PC-9 (cell line): ENCODE results near the gene HRNR. TPM values are rescaled to one million over a fixed set of nuclear protein-coding genes. Genes with fewer than 3 reads are reported as not detected.

ENCODE experiments used
- BruUV-seq: library from RNA; stranded (reverse); fragments of 400-500 nt; replicated peaks from 2 replicates; lab custom pipeline; 2021; lab: Mats Ljungman, UMichigan
- CTCF ChIA-PET: fragments of 300-600 bp; sonication (Branson Sonifier 250); formaldehyde crosslinking; loops from one replicate; lab custom pipeline; 2022; ENCODE audit warnings: antibody characterized with exemption; lab: Charles Lee
- POLR2A ChIA-PET: fragments of 300-600 bp; sonication (Branson Sonifier 250); formaldehyde crosslinking; loops from one replicate; lab custom pipeline; 2022; ENCODE audit warnings: antibody characterized with exemption; ENCODE audit not compliant: unreplicated experiment; lab: Charles Lee
- DNase-seq, 2 experiments: peaks; one replicate each; pipeline versions ENCODE4 v3.0.0 to v3.0.0-alpha.2; 2015 to 2022; ENCODE audit warnings: mixed read lengths in 1 of 2
- H2AFZ ChIP-seq: fragments of 200-600 bp; sonication (generic); 2 replicates; pipeline ENCODE4 v1.8.1; 2017; ENCODE audit warnings: antibody characterized with exemption
- H3F3A ChIP-seq: fragments of 200-600 bp; sonication (generic); 2 replicates; pipeline ENCODE4 v1.8.1; 2017; ENCODE audit warnings: antibody characterized with exemption, mild to moderate bottlenecking, low read depth; ENCODE audit not compliant: insufficient read depth
- H3K27ac ChIP-seq: fragments of 200-600 bp; sonication (generic); 2 replicates; pipeline ENCODE4 v1.6.1; 2016; ENCODE audit warnings: mixed run types
- H3K27me3 ChIP-seq: fragments of 200-600 bp; sonication (generic); 2 replicates; pipeline ENCODE4 v1.6.1; 2016; ENCODE audit warnings: low read depth, mixed run types; ENCODE audit not compliant: insufficient read depth
- H3K36me3 ChIP-seq: fragments of 200-600 bp; sonication (generic); 2 replicates; pipeline ENCODE4 v1.6.1; 2016; ENCODE audit warnings: low read depth, mixed run types
- H3K4me1 ChIP-seq: fragments of 200-600 bp; sonication (generic); replicated peaks from 2 replicates; pipeline ENCODE4 v1.6.1; 2016; ENCODE audit warnings: mixed run types; ENCODE audit not compliant: insufficient read depth
- H3K4me2 ChIP-seq: fragments of 200-600 bp; sonication (generic); 2 replicates; pipeline ENCODE4 v1.6.1; 2017; ENCODE audit warnings: mixed run types
- H3K4me3 ChIP-seq: fragments of 200-600 bp; sonication (generic); 2 replicates; pipeline ENCODE4 v1.6.1; 2016; ENCODE audit warnings: mixed run types
- H3K79me2 ChIP-seq: fragments of 200-600 bp; sonication (generic); 2 replicates; pipeline ENCODE4 v1.6.1; 2017; ENCODE audit warnings: low read depth, mixed run types
- H3K9me2 ChIP-seq: fragments of 200-600 bp; sonication (generic); 2 replicates; pipeline ENCODE4 v1.8.1; 2017; ENCODE audit warnings: mild to moderate bottlenecking; ENCODE audit not compliant: insufficient read depth
- H3K9me3 ChIP-seq: fragments of 200-600 bp; sonication (generic); 2 replicates; pipeline ENCODE4 v1.8.1; 2016; ENCODE audit warnings: low read depth; ENCODE audit not compliant: insufficient read depth
- H4K20me1 ChIP-seq: fragments of 200-600 bp; sonication (generic); 2 replicates; pipeline ENCODE4 v1.8.1; 2017; ENCODE audit not compliant: insufficient read depth
- EZH2 ChIP-seq: fragments of 200-600 bp; sonication (generic); IDR thresholded peaks from 2 replicates; pipeline ENCODE4 v1.8.0; 2017; ENCODE audit warnings: antibody characterized with exemption, low read depth
- intact Hi-C: fragments of 100-400 bp; cut with micrococcal nuclease; formaldehyde crosslinking; loops from one replicate; pipeline ENCODE4 v1.10.0; 2022; ENCODE audit not compliant: unreplicated experiment
- total RNA-seq: library from RNA; stranded (reverse); gene quantifications from 2 replicates; pipeline ENCODE4 v1.2.3, GENCODE V29; 2021
- TF ChIP-seq, protein P1 (sequence below): fragments of 200-600 bp; sonication (generic); conservative IDR thresholded peaks from 2 replicates; pipeline ENCODE4 v1.6.1; 2017; ENCODE audit warnings: mixed run types, antibody characterized with exemption, mild to moderate bottlenecking, moderate library complexity

Gene HRNR
- total RNA-seq, 1 experiment from 2014 or later: not detected

DNA sequence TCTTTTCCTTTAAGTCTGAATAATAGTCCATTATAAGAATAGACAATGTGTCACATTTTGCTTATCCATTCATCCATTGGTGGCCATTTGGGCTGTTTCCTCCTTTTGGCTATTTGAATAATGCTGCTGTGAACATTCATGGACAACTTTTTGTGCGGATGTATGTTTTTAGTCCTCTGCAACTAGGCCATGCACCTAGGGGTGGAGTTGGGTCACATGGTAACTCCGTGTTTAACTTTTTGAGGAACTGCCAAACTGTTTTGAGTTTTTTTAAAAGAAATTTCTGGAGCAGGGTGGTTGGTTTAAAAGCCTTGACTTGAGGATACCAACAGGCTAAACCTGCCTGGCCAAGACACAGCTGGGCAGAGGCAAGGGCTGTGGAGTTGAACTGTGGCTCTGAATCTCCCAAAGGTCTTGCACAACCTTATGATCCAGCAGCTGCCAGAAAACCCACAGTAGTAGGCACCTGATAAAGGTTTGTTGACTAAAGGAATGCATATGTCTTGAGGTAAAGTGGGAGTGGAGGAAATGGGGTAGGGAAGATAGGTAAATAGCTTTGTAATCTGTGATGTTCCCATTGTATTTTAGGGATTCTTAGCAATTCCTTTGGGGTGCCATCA lies 59.4 kb downstream of the HRNR start:
- TF ChIP-seq, protein P1, sequence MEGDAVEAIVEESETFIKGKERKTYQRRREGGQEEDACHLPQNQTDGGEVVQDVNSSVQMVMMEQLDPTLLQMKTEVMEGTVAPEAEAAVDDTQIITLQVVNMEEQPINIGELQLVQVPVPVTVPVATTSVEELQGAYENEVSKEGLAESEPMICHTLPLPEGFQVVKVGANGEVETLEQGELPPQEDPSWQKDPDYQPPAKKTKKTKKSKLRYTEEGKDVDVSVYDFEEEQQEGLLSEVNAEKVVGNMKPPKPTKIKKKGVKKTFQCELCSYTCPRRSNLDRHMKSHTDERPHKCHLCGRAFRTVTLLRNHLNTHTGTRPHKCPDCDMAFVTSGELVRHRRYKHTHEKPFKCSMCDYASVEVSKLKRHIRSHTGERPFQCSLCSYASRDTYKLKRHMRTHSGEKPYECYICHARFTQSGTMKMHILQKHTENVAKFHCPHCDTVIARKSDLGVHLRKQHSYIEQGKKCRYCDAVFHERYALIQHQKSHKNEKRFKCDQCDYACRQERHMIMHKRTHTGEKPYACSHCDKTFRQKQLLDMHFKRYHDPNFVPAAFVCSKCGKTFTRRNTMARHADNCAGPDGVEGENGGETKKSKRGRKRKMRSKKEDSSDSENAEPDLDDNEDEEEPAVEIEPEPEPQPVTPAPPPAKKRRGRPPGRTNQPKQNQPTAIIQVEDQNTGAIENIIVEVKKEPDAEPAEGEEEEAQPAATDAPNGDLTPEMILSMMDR: no peak
- TF ChIP-seq EZH2: no peak
- BruUV-seq: no TSS peak
- intact Hi-C loops: loop anchor here (5.0 kb wide), 2 partner anchors 172 to 217 kb away; partner anchors contain the start of gene S100A10
- POLR2A ChIA-PET: interaction anchor here (0.5 to 0.7 kb wide), 2 partner anchors 170 to 176 kb away, joined by 3 read pairs; no protein-coding TSS in a partner anchor
- H3K4me1 ChIP-seq: peaks cover 75% of the 10 kb centered on the region
- H2AFZ ChIP-seq: no peak overlapping the region
- DNase-seq: peak; percentile 77 to 96
- peak overlapping the region; percentile 17 for H3K4me2 ChIP-seq
- no peaks in the 10 kb centered on the region for H4K20me1 ChIP-seq
- H3K79me2 ChIP-seq: no peaks in the 10 kb centered on the region
- H3K4me3 ChIP-seq: no peak overlapping the region
- no peaks in the 10 kb centered on the region for H3K9me2 ChIP-seq
- CTCF ChIA-PET: interaction anchor here (0.6 to 0.9 kb wide), 2 partner anchors 22 to 127 kb away, joined by 3 read pairs; no protein-coding TSS in a partner anchor
- H3K27me3 ChIP-seq: no peaks in the 10 kb centered on the region
- H3F3A ChIP-seq: peaks cover 53% of the 10 kb centered on the region
- H3K9me3 ChIP-seq: no peaks in the 10 kb centered on the region
- no peaks in the 10 kb centered on the region for H3K36me3 ChIP-seq
- peak overlapping the region; percentile 81 for H3K27ac ChIP-seq

DNA sequence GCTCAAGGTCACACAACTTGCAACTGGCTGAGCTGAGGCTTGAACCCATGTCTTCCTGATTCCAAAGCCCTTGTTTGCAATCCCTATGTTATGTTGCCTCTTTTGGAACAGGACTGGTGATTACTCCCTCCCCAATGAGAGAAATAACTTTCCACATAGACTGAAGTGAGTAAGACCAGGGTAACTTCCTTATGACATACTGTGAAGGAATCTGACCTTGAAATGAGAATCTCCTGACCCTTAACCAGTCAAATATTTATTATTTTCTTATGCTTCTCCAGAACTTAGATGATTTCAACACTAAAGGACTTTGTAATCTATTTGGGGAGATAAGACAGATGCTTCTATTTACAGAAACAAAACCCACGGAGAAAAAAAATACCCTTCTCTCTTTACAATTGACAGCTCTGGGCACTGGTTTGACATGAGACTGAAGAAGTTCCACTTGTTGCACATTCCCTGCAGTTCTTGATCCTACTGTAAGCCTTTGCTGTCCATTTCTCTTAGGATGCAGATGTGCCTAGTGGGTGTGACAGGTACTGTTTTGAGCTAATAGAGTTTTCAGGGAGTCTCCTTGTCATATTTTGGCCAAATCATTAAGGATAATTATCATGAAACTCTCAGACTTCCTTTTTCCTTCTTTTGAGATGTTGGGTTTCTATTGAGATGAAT lies 61.1 kb downstream of the HRNR start:
- TF ChIP-seq, protein P1: 0 out of 2 replicates have a peak, but pooled peaks have one; percentile 29
- TF ChIP-seq EZH2: no peak
- Histone ChIP-seq H2AFZ (no peak overlapping the region), H3K27ac (peak overlapping the region; percentile 78), H3K9me2 (no peaks in the 10 kb centered on the region), H3K4me3 (no peak overlapping the region), H3K9me3 (no peaks in the 10 kb centered on the region), H3K79me2 (no peaks in the 10 kb centered on the region), H3K4me2 (peak overlapping the region; percentile 42), H3F3A (peaks cover 41% of the 10 kb centered on the region), H4K20me1 (no peaks in the 10 kb centered on the region), H3K4me1 (peaks cover 59% of the 10 kb centered on the region), H3K27me3 (no peaks in the 10 kb centered on the region), H3K36me3 (no peaks in the 10 kb centered on the region)
- intact Hi-C loops: loop anchor here (5.0 kb wide), 1 partner anchor 171 kb away; the partner anchor contains the start of gene S100A10
- DNase-seq: peak in 1 of 2 experiments; percentile 97
- no TSS peak for BruUV-seq
- POLR2A ChIA-PET: interaction anchor here (0.6 to 0.7 kb wide), 3 partner anchors 126 to 615 kb away, joined by 5 to 8 read pairs (median 5); no protein-coding TSS in a partner anchor
- CTCF ChIA-PET: interaction anchor here (0.5 to 0.7 kb wide), 3 partner anchors 23 to 53 kb away, joined by 3 to 17 read pairs (median 4); no protein-coding TSS in a partner anchor

Other genes starting within 250 kb of the HRNR start
- 966 and 1,436 TPM in 2 replicates for gene S100A10, start 230.3 kb downstream of the HRNR start, total RNA-seq
- 578 and 868 TPM in 2 replicates for gene S100A11, start 187.2 kb downstream of the HRNR start, total RNA-seq
- gene TCHHL1, start 135.1 kb downstream of the HRNR start, total RNA-seq: not detected in 2 replicates
- gene TCHH, start 108.7 kb downstream of the HRNR start, total RNA-seq: 0.04 TPM in 1 of 2 replicates, not detected in the other
- not detected in 2 replicates for gene RPTN, start 65.0 kb downstream of the HRNR start, total RNA-seq
- not detected in 2 replicates for gene FLG, start 101.0 kb upstream of the HRNR start, total RNA-seq
- not detected in 2 replicates for gene FLG2, start 135.8 kb upstream of the HRNR start, total RNA-seq
- not detected in 2 replicates for gene CRNN, start 190.1 kb upstream of the HRNR start, total RNA-seq